Uterus (tissue), 2 donors: ENCODE data around the gene SLC35E1.

ENCODE experiments used
- CTCF ChIP-seq, 4 experiments: fragments of 200-600 bp in 2 of 4; fragments of 450-650 bp in 2 of 4; sonication (generic) in 2 of 4; IDR thresholded peaks; one replicate each; pipeline ENCODE4 v1.5.1; 2016 to 2019; ENCODE audit warnings: antibody characterized with exemption in 4 of 4, mild to moderate bottlenecking in 2 of 4, moderate library complexity in 1 of 4
- POLR2A ChIP-seq, 2 donors: fragments of 450-650 bp; IDR thresholded peaks; one replicate each; pipeline ENCODE4 v1.6.1; 2016; ENCODE audit warnings: antibody characterized with exemption in 2 of 2, mild to moderate bottlenecking in 1 of 2, moderate library complexity in 1 of 2

DNA sequence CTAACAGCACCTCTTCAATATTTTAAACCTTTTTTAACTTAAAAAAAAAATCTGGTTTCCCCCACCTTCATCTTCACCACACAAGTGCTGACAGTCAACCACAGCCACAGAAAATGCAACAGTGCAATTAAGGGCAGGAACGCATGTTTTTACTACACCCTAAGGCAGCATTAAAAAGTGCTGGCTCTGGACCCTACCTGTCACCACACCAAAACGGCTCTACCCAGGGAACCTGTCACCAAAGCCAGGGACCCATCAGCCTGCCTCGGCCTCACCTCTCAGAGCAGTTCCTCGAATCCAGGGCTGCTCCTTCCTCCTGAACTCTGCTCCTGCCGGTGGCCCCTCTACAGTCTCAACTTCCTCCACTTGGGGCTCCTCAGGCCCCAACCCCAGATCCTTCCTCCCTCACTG, 22.5 kb upstream of the SLC35E1 start:
- TF ChIP-seq CTCF (IDR thresholded peaks at IDR 0.05) (no peak), POLR2A (IDR thresholded peaks at IDR 0.05) (no peak)
